Activated T-cell treated with anti-CD3 and anti-CD28 coated beads, Interleukin-2, amount 50 U/mL, for 24 hours (primary cell): ENCODE results near the gene PCDHGB5.
"Not testable (repeated sequence)": the region's sequence is repeated elsewhere in the genome, so short reads cannot be mapped to it uniquely, and the experiment has no call there.

Experiments used
- DNase-seq: peaks from one replicate; pipeline ENCODE4 v3.0.0-alpha.2; 2020
- H3K27ac Mint-ChIP-seq: 2 replicates; pipeline ENCODE4 v1.8.0; 2020; ENCODE audit warnings: mild to moderate bottlenecking, mixed read lengths
- H3K27me3 Mint-ChIP-seq: 2 replicates; pipeline ENCODE4 v1.8.0; 2020; ENCODE audit warnings: mixed read lengths
- H3K36me3 Mint-ChIP-seq: 2 replicates; pipeline ENCODE4 v1.8.0; 2020; ENCODE audit warnings: low read depth, mixed read lengths
- H3K4me1 Mint-ChIP-seq: 2 replicates; pipeline ENCODE4 v1.8.0; 2020; ENCODE audit warnings: low read depth, mixed read lengths
- H3K4me3 Mint-ChIP-seq: 2 replicates; pipeline ENCODE4 v1.8.0; 2020; ENCODE audit warnings: mild to moderate bottlenecking, moderate library complexity, mixed read lengths
- H3K9me3 Mint-ChIP-seq: 2 replicates; pipeline ENCODE4 v1.8.0; 2020; ENCODE audit warnings: mixed read lengths

Gene PCDHGB5

GRCh38 chr5:141392429-141393198 lies 5.1 kb upstream of the PCDHGB5 start, which contains the start of gene PCDHGA8:
Gene PCDHGA8, plus strand, starts transcription at chr5:141392633. Its CDS starts 181 bp downstream, at chr5:141392814.
- Mint-ChIP-seq H3K4me3 (no peak within 1 kb of the TSS), H3K27ac (no peak within 1 kb of the TSS), H3K9me3 (peaks cover 48% of the 10 kb centered on the region), H3K36me3 (peaks cover 22% of the 10 kb centered on the region), H3K27me3 (peaks cover 84% of the 10 kb centered on the region), H3K4me1 (peaks cover 2% of the 10 kb centered on the region)
- DNase-seq, result no peak

GRCh38 chr5:141393267-141393666 lies 4.5 kb upstream of the PCDHGB5 start:
- no peak for DNase-seq
- Mint-ChIP-seq H3K4me3 (no peak overlapping the region), H3K9me3 (peaks cover 45% of the 10 kb centered on the region), H3K27ac (no peak overlapping the region), H3K4me1 (peaks cover 2% of the 10 kb centered on the region), H3K36me3 (peaks cover 21% of the 10 kb centered on the region), H3K27me3 (peaks cover 85% of the 10 kb centered on the region)

- not testable (repeated sequence) for H3K27ac Mint-ChIP-seq, DNase-seq, H3K4me1 Mint-ChIP-seq, H3K4me3 Mint-ChIP-seq
- Mint-ChIP-seq H3K27me3 (peaks cover 85% of the 10 kb centered on the region), H3K36me3 (peaks cover 23% of the 10 kb centered on the region), H3K9me3 (peaks cover 43% of the 10 kb centered on the region)
Observed at GRCh38 chr5:141394401-141395187, 3.2 kb upstream of the PCDHGB5 start.

- Mint-ChIP-seq H3K27me3 (peaks cover 83% of the 10 kb centered on the region), H3K36me3 (peaks cover 18% of the 10 kb centered on the region), H3K4me1 (peaks cover 3% of the 10 kb centered on the region), H3K4me3 (no peak overlapping the region), H3K27ac (no peak overlapping the region), H3K9me3 (peaks cover 31% of the 10 kb centered on the region)
- no peak for DNase-seq
Observed at GRCh38 chr5:141398608-141399007, 861 bp downstream of the PCDHGB5 start.

- H3K27me3 Mint-ChIP-seq, result peaks cover 83% of the 10 kb centered on the region
- no peak for DNase-seq
- H3K27ac Mint-ChIP-seq, result no peak overlapping the region
- peaks cover 3% of the 10 kb centered on the region for H3K4me1 Mint-ChIP-seq
- no peak overlapping the region for H3K4me3 Mint-ChIP-seq
- peaks cover 32% of the 10 kb centered on the region for H3K9me3 Mint-ChIP-seq
- peaks cover 15% of the 10 kb centered on the region for H3K36me3 Mint-ChIP-seq
Observed at GRCh38 chr5:141399555-141400258, 2.0 kb downstream of the PCDHGB5 start.

GRCh38 chr5:141402553-141403243 lies 5.0 kb downstream of the PCDHGB5 start, which contains the start of gene PCDHGA9:
Gene PCDHGA9, plus strand, starts transcription at chr5:141402778. Its CDS starts 175 bp downstream, at chr5:141402953.
- no peak for DNase-seq
- Mint-ChIP-seq H3K36me3 (peaks cover 12% of the 10 kb centered on the region), H3K4me3 (peak within 1 kb of the TSS; percentile 58), H3K27me3 (peaks cover 80% of the 10 kb centered on the region), H3K9me3 (peaks cover 28% of the 10 kb centered on the region), H3K4me1 (peaks cover 3% of the 10 kb centered on the region), H3K27ac (no peak within 1 kb of the TSS)

GRCh38 chr5:141403387-141403786 lies 5.6 kb downstream of the PCDHGB5 start:
- Mint-ChIP-seq H3K4me1 (peaks cover 3% of the 10 kb centered on the region), H3K36me3 (peaks cover 14% of the 10 kb centered on the region), H3K27me3 (peaks cover 83% of the 10 kb centered on the region), H3K9me3 (peaks cover 28% of the 10 kb centered on the region), H3K27ac (no peak overlapping the region), H3K4me3 (no peak overlapping the region)
- DNase-seq, result no peak

GRCh38 chr5:141407790-141408505 lies 10.2 kb downstream of the PCDHGB5 start, which contains the start of gene PCDHGB6:
Gene PCDHGB6, plus strand, starts transcription at chr5:141408021. Its CDS starts 182 bp downstream, at chr5:141408203.
- H3K27me3 Mint-ChIP-seq, result peaks cover 82% of the 10 kb centered on the region
- peak; percentile 59 for DNase-seq
- not testable (repeated sequence) for H3K27ac Mint-ChIP-seq, H3K36me3 Mint-ChIP-seq, H3K4me1 Mint-ChIP-seq
- peak within 1 kb of the TSS; percentile 52 for H3K4me3 Mint-ChIP-seq
- H3K9me3 Mint-ChIP-seq, result peaks cover 20% of the 10 kb centered on the region

- DNase-seq, result no peak
- H3K27me3 Mint-ChIP-seq, result peaks cover 82% of the 10 kb centered on the region
- peaks cover 23% of the 10 kb centered on the region for H3K9me3 Mint-ChIP-seq
- peaks cover 16% of the 10 kb centered on the region for H3K4me1 Mint-ChIP-seq
- peaks cover 9% of the 10 kb centered on the region for H3K36me3 Mint-ChIP-seq
- no peak overlapping the region for H3K4me3 Mint-ChIP-seq
- no peak overlapping the region for H3K27ac Mint-ChIP-seq
Observed at GRCh38 chr5:141409598-141410306, 12.0 kb downstream of the PCDHGB5 start.

- no peak for DNase-seq
- no peak overlapping the region for H3K27ac Mint-ChIP-seq
- no peak overlapping the region for H3K4me3 Mint-ChIP-seq
- peaks cover 23% of the 10 kb centered on the region for H3K9me3 Mint-ChIP-seq
- peaks cover 19% of the 10 kb centered on the region for H3K4me1 Mint-ChIP-seq
- H3K27me3 Mint-ChIP-seq, result peaks cover 81% of the 10 kb centered on the region
- peaks cover 9% of the 10 kb centered on the region for H3K36me3 Mint-ChIP-seq
Observed at GRCh38 chr5:141411575-141411974, 13.8 kb downstream of the PCDHGB5 start.

GRCh38 chr5:141412854-141413539 lies 15.2 kb downstream of the PCDHGB5 start, which contains the start of gene PCDHGA10:
Gene PCDHGA10, plus strand, starts transcription at chr5:141412987. Its CDS starts 189 bp downstream, at chr5:141413176.
- H3K4me1 Mint-ChIP-seq, result peaks cover 24% of the 10 kb centered on the region
- peaks cover 82% of the 10 kb centered on the region for H3K27me3 Mint-ChIP-seq
- peaks cover 25% of the 10 kb centered on the region for H3K9me3 Mint-ChIP-seq

GRCh38 chr5:141413540-141414069 lies 15.9 kb downstream of the PCDHGB5 start:
- DNase-seq, result no peak
- H3K4me3 Mint-ChIP-seq, result peak overlapping the region; percentile 78
- H3K4me1 Mint-ChIP-seq, result peaks cover 26% of the 10 kb centered on the region
- H3K9me3 Mint-ChIP-seq, result peaks cover 30% of the 10 kb centered on the region
- peaks cover 82% of the 10 kb centered on the region for H3K27me3 Mint-ChIP-seq
- no peak overlapping the region for H3K27ac Mint-ChIP-seq
- H3K36me3 Mint-ChIP-seq, result peaks cover 10% of the 10 kb centered on the region

More at GRCh38 chr5:141412854-141413539, 15.2 kb downstream of the PCDHGB5 start, which contains the start of gene PCDHGA10:
- peaks cover 9% of the 10 kb centered on the region for H3K36me3 Mint-ChIP-seq
- no peak within 1 kb of the TSS for H3K27ac Mint-ChIP-seq
- H3K4me3 Mint-ChIP-seq, result peak within 1 kb of the TSS; percentile 78
- DNase-seq, result peak; percentile 63
